HG03095 (cell line): ENCODE data around the gene TTC7B.

ENCODE experiments used
- ATAC-seq: cut with Tn5 transposase; IDR thresholded peaks from one replicate; pipeline ENCODE4 v1.9.1; 2021; ENCODE audit warnings: moderate library complexity; ENCODE audit not compliant: unreplicated experiment

TTC7B gene

DNA sequence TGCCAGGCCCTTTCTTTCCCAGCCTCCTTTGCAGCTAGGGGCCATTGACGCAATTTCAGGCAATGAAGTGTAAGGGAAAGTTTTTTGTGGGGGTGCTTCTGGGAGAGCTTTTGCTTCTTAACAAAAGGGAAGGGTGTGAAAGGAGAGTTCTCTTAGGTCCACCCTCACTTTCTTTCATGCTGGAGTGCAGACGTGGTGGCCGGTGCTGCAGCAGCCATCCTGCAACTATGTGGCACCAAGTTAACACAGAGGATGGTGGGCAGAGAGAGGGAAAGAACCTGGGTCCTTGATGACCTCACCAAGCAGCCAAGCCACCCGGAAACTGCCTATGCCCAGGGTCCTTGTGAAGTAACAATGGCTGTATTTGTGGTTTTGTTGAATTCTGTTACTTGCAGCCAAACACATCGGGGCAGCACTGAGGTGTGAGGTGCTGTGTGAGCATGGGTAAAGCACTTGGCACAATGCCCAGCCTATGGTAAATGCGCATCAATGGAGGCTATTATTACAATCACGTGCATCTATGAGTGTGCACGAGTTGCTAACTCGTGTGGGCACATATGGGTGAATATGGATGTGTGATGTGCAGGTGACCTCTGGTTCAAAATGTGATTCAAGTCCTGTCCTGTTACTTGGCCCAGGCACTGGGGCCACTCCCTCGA lies 296.8 kb downstream of the TTC7B start:
- ATAC-seq = no peak

GRCh38 chr14:90518941-90519256 lies 297.3 kb downstream of the TTC7B start:
- ATAC-seq = no peak

GRCh38 chr14:90518069-90518940 lies 297.9 kb downstream of the TTC7B start:
- ATAC-seq = no peak

GRCh38 chr14:90517076-90517841 lies 299.0 kb downstream of the TTC7B start:
- no peak for ATAC-seq

- ATAC-seq = no peak
These were observed 301.7 kb downstream of the TTC7B start for GRCh38 chr14:90514566-90514965.

DNA sequence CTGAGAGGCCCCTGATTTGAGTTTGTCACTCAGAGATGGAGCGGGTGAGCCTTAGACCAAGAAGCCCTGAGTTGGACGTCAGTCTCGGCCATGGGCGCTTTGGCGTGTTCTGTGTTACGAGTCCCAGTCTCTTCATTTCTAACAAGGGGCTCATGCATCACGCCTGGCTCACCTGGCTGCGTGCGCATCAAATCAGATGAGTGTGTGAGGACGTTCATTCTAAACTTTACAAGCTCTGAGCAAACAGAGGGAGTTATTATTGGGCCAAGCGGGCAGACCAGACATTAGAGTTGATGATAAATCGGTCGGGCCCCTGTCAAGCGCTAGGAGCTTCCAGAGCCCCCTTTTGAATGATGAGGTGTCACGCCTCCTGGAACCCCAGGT lies 302.2 kb downstream of the TTC7B start:
- no peak for ATAC-seq

DNA sequence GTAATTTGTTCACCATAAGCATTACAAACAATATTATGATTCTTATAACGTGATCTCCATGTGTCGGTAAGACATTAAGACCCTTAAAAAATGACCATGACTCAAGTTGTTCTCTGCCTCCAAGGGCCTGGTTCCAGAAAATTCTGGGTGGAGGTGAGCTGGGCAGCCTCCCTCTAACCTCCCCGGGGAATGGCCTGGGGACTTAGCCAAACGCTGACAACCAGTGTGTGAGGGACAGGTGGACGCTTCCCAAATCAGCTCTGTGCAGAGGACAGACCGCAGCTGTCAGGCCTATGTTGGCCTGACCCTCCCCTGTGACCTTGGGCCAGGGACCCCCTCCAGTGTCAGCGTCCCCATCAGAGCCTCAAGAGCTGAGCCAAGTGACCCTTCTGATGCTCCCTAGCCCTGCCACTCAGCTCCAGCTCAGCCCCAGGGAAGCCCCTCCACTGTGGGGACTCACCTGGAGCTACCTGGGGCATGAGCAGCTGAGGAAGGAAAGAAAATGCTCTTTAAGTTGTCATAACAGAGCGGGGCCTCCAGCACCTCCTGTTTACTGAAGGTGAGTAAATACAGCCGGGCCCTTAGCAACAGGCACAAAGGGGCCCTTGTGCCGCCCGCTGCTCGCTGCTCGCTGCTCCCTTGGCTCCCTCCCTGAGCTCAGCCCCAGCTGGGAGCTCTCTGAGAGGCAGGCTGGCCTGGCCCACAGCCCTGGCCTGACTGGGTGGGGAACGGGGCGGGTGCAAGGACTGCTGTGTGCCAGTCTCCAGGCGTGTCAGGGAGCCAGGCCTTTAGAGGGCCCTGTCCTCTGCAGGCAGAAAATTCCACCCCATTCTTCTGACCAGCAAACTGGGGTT lies 302.8 kb downstream of the TTC7B start:
- ATAC-seq = no peak

DNA sequence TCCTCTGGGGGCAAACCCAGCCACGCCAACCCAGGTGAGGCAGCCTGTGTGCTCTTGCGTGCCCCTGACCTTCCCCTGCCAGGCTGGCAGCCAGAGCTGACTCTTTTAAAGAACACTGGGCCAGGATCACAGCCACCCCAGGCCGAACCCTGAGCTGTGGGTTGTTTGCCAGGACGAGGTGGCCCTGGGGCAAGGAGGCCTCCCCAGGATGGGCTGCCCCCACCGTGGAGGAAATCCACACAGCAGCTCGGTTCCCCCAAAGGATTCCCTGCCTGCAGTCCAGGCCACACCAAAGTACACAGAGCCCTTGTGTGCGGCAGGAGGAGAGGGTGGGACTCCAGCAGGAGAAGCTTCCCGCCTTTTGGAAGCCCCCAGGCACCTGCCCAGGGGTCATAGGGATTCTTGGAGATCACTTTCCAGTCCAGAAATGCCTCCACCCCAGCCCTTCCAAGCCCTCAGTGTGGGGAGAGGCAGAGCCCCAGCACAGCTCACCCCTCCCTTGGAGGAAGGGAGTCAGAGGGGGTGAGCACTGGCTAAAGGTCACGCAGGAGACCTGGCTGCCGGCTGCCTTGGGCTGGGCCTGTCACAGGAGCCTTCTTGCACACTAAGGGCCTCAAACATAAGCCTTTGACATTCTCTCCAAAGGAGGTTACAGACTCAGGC lies 303.8 kb downstream of the TTC7B start:
- no peak for ATAC-seq

GRCh38 chr14:90511795-90512328 lies 304.4 kb downstream of the TTC7B start:
- ATAC-seq = no peak

- ATAC-seq = no peak
These were observed 305.0 kb downstream of the TTC7B start for GRCh38 chr14:90511252-90511651.

DNA sequence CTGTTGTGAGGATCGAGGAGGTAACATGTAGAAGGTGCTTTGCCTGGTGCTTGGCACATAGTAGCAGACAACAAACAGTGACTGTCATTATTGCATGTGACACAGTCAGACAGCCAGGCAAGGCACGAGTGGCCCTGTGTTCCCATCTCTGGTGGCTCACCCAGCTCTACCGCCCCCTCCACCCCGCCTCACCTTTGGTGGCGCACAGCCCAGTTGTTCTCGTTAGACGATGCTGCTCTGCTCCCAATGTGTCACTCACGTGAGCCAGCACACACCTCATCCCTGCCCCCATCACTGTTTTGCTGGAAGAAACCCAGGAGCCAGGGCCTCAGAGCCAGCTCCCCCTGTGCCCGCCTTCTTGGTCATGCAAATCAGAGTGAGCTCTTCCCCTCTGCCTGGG lies 306.1 kb downstream of the TTC7B start:
- ATAC-seq = no peak

- ATAC-seq = no peak
These were observed 306.8 kb downstream of the TTC7B start for GRCh38 chr14:90509403-90509802.

DNA sequence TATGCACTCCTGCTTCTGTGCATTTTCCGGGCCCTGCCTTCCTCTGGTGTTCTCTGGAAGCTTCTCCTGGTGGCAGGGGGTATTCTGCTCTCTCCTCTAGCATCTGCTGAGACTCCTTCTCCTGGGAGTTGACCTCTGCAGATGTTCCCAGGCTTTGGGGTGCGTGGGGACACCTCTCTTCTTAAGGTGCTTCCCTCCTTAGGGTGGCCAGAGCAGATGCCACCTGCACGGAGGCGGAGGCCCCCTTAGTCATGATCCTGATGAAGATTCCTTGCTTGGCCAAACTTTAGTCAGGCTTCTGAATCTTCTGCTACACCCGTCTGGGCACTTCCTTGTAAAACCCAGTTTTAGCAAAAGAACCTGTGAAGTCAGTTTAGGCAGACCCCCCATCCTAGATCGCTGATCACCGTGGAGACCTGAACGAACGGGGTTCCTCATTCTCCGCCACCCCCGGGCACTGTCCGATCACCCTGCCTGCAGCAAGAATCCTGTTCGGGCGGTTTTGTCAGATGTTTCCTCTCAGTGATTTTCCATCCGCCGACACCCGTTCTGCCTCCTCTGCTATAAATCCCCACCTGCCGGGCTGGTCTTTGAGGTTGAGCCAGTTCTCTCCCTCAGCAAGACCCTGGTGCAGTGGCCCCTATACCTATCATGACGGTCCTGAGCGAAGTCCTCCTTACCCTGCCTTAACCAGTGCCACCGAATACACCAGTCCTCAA lies 307.5 kb downstream of the TTC7B start:
- ATAC-seq = no peak

- ATAC-seq = no peak
These were observed 308.2 kb downstream of the TTC7B start for GRCh38 chr14:90508036-90508435.

DNA sequence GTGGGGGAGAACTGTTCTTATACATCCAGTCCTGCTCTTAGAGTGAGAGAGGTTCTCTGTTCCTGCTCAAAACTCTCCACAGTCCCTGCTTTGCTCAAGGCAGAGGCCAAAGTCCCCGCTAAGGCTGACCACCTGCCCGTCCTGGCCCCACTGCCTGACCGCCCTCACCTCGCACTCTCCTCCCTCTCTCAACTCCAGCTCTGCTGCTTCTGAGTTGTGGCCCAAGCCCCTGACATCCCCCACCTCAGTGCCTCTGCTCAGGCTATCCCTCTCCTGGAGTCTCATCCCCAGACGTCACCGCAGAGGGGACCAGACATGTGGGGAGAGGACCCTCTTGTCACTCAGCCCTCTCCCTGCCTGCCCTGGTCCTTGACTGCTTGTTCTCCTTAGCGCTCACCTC lies 308.8 kb downstream of the TTC7B start:
- ATAC-seq = no peak

- no peak for ATAC-seq
These were observed 309.5 kb downstream of the TTC7B start for GRCh38 chr14:90506748-90507147.

- ATAC-seq = no peak
These were observed 310.7 kb downstream of the TTC7B start for GRCh38 chr14:90505531-90505930.

GRCh38 chr14:90504643-90505042 lies 311.6 kb downstream of the TTC7B start:
- ATAC-seq = no peak

GRCh38 chr14:90503582-90503981 lies 312.6 kb downstream of the TTC7B start:
- no peak for ATAC-seq

GRCh38 chr14:90502760-90503159 lies 313.5 kb downstream of the TTC7B start:
- no peak for ATAC-seq
